Fibroblast of the conjunctiva (primary cell): Measurements from ENCODE around the gene C12orf57.
"Not testable (repeated sequence)": the region's sequence is repeated elsewhere in the genome, so short reads cannot be mapped to it uniquely, and the experiment has no call there.

Source experiments
- DNase-seq: peaks from one replicate; pipeline ENCODE4 v3.0.0-alpha.2; 2010; ENCODE audit warnings: low read depth

Gene C12orf57, protein sequence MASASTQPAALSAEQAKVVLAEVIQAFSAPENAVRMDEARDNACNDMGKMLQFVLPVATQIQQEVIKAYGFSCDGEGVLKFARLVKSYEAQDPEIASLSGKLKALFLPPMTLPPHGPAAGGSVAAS

DNA sequence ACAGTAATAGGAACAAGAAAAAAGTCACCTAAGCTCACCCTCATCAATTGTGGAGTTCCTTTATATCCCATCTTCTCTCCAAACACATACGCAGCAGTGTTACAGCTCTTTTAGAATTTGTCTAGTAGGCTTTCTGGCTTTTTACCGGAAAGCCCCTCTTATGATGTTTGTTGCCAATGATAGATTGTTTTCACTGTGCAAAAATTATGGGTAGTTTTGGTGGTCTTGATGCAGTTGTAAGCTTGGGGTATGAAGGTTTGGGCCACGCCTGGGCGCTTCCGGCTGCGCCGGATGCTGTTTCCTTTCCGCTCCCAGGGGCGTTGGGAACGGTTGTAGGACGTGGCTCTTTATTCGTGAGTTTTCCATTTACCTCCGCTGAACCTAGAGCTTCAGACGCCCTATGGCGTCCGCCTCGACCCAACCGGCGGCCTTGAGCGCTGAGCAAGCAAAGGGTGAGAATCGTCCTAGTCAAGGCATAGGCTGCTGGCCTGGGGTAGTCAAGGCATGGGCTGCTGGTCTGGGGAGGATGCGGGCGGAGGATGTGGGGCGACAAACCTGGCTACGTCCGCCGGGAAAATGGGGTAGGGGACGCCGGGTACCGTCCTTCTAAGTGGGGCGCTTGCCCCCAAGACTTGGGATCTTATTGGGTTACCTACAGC lies at the start of gene C12orf57, which contains the start of gene RNU7-1:
C12orf57 (plus strand) TSS at position 301 of the 659 bp plus-strand sequence; CDS start at position 401, 100 bp downstream.
RNU7-1 (plus strand) TSS at position 95 of the 659 bp plus-strand sequence.
- peak; percentile 88 for DNase-seq

DNA sequence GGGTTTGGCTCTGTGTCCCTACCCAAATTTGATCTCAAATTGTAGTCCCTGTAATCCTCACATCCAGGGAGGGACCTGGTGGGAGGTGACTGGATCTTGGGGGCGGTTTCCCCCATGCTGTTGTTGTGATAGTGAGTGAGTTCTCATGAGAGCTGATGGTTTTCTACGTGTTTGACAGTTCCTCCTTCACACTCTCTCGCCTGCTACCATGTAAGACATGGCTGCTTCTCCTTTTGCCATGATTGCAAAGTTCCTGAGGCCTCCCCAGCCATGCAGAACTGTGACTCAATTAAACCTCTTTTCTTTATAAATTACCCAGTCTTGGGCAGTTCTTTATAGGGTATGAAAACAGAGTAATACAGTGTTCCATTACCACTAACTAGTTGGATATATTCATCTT lies 49.5 kb upstream of the C12orf57 start:
- DNase-seq: no peak

DNA sequence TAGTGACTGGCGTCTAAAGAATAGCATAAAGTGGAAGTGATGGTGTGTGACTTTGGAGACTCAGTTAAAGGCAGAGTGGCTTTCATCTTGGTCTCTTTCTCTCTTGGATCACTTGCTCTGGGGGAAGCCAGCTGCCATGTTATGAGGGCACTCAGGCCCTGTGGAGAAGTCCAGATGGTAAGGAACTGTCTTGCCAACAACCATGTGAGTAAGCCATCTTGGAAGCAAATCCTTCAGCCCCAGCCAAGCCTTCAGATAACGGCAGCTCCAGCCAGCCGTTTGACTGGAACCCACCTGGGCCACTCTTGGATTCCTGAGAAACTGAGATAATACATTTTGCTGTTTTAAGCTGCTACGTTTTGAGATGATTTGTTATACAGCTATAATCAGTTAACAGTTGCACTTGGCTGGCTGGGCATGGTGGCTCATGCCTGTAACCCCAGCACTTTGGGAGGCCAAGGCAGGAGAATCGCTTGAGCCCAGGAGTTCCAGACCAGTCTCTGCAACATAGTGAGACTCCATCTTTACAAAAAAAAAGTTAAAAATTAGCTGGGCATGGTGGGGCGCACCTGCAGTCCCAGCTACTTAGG lies 46.9 kb upstream of the C12orf57 start:
- no peak for DNase-seq

DNA sequence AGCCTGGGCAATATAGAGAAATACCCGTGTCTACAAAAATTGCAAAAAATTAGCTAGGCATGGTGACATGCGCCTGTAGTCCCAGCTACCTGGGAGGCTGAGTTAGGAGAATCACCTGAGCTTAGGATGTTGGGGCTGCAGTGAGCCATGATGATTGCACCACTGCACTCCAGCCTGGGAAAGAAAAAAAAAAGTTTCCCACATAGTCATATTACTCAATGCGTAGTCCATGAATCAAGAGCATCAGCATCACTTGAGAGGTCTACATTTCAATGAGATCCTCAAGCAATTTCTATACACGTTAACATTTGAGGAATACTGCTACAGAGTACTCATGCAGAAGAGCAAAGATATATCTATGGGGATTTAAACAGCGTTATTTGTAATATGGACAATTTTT lies 44.4 kb upstream of the C12orf57 start:
- no peak for DNase-seq

DNA sequence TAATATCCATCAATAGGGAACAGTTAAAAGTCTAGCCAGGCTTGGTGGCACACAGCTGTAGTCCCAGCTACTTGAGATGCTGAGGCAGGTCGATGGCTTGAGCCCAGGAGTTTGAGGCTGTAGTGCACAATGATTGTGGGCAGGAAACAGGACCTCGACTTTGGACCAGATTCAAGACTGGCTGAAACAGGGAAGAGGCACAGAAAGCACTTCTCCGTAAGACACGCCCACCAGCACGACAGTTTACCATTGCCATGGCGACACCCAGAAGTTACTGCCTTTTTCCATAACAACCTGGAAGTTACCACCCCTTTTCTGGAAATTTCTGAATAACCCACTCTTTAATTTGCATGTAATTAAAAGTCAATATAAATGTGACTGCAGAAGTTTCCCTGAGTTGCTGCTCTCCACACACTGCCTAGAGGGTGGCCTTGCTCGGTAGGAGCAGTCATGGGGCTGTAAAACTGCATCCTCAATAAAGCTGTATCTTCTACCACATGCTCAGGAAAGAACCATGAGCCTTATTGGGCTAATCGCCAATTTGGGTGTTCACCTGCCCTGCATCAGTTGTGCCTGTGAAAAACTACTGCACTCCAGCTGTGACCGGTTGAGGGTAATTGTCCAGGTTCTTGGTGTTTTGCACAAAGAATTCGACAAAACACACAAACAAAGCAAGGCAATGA lies 43.8 kb upstream of the C12orf57 start:
- DNase-seq: no peak

DNA sequence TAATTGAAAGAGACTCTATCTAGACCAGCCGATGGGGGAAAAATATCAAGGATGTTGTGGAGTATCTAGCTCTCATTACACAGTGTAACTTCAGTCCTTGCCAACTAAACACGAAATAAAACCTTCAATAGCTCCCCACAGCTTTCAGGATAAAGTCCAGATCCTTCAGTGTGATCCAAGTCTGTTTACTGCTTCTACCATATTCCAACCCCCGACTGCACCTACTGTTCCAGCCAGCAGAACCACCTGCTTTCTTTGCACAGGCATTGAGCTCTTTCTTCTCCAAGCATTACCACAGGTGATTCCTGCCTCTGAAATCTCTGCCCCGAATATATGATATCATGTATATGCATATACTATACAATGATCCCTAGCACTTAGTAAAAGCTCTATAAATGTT lies 41.4 kb upstream of the C12orf57 start:
- no peak for DNase-seq

DNA sequence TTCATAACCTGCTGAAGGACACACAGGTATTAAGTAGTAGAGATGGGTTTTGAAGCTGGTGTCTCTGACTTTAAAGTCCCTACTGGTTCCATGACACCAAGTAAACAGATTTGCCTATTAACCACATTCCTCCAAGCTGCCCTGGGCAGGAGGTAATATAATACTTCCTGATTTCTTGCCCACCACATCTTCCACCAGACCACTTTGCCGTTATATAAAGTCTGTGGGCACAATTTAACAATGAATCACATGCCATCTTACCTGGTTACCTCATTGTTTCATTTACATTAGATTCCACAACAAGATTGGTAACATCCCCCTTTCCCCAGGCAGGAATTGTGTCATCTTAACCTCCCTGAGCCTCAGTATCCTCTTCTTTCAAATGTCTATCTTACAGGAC lies 40.1 kb upstream of the C12orf57 start:
- DNase-seq: no peak

DNA sequence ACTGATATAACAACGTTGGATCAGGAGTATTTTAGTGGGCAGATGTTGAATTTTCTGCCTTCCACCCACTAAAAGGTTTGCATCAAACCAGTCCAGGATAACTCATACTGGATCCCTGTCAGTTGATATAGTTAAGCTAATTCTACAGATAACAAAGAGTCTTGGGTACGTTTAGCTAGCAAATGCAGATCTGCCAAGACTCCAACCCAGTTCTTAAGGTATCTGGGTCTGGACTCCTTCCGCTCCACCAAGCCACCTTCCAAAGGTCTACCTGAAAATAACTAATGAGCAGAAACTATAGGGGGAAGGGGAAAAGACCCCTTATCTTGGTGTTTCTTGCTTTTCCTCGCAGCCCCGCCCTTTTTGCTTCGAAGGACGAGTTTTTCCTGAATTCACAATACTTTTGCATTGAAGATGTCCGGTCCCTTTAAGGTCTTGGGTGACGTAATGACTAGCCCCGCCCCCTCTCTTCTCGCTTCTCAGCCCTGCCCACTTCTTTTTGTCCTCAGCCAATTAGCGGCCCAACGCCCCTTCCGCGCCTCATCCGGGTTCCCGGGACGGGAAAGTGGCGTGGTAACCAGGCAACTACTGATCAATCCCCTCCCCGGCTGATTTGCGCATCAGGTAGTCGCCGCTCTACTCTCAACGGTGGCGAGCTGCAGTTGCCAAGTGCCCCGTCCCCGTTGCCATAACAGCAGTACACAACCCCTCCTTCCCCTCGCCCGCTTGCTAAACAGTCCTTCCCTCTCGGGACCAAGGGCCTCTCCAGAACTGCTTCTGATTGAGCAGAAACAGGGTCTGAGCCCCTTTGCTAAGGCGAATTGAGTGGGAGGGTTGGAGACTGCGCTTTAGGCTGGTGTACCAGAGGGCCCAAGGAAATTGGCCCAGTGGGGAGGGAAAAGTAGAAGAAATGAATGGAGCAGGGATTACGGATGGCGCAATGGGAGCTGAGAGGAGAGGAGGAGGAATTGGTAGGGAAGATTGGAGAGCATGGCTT lies 39.2 kb upstream of the C12orf57 start, which contains the start of gene LRRC23:
LRRC23 (plus strand) TSS at position 543 of the 997 bp plus-strand sequence. CDS start 812 bp downstream, outside the sequence.
- DNase-seq: peak; percentile 91

DNA sequence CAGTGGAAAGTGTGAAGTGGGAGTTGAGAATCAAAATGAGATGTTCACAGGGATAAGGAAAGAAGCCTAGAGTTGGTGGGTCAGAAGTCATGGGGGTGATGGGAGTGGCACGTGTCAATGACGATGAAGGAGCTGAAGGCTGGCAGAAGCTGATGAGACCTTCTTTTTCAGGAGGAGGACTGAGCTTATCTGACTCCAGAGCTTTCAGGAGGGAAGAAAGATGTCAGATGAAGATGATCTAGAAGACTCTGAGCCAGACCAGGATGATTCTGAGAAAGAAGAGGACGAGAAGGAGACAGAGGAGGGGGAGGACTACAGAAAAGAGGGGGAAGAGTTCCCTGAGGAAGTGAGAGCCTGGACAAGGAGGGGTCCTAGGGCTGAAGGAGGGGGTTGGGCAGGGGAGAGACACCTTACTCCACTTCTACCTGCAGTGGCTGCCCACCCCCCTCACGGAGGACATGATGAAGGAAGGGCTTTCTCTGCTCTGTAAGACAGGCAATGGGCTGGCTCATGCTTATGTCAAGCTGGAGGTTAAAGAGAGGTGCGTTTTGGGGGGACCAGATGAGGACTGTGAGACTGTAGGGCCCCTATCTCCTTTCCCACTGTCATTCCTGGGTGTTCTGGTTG lies 38.3 kb upstream of the C12orf57 start:
- no peak for DNase-seq

DNA sequence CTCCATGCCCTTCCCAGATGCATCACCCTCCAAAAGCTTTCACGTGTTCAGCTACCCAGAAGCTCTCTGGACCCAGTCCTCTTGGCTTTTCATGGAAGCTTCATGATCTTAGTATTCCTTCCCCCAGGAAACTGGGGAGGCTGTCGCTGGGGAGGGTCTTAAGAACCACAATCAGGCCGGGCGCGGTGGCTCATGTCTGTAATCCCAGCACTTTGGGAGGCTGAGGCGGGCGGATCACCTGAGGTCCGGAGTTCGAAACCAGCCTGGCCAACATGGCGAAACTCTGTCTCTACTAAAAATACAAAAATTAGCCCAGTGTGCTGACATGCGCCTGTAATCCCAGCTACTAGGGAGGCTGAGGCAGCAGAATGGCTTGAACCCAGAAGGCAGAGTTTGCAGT lies 35.7 kb upstream of the C12orf57 start:
- DNase-seq: not testable (repeated sequence)

DNA sequence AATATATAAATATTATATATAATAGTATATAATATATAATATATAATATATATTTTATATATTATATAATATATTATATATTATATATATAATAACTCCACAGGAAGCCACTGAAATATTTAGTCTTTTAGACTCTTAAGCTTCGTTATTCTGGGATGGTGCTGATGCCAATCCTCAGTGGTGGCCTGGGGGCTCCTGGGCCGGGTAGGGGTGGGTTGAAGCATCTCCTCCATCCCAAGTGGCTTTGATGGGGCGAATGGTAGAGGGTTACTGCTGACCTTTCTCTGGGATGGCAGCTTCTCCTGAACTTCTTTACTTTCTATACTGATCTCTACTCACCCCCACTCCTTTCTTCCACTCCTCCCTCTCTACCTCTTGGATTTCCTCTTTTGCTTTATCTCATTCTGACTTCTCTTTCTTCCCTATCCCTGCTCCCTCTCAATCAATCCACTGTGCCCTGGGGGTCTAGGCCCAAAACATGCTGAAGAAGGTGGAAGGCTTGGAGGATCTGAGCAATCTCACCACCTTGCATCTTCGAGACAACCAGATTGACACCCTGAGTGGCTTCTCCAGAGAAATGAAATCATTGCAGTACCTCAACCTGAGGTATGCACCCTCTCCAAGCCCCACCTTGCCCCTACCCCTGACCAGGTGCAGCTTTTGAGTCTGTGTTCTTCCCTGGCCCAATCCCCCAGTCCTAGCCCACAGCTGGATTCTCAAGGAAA lies 34.2 kb upstream of the C12orf57 start:
- no peak for DNase-seq

DNA sequence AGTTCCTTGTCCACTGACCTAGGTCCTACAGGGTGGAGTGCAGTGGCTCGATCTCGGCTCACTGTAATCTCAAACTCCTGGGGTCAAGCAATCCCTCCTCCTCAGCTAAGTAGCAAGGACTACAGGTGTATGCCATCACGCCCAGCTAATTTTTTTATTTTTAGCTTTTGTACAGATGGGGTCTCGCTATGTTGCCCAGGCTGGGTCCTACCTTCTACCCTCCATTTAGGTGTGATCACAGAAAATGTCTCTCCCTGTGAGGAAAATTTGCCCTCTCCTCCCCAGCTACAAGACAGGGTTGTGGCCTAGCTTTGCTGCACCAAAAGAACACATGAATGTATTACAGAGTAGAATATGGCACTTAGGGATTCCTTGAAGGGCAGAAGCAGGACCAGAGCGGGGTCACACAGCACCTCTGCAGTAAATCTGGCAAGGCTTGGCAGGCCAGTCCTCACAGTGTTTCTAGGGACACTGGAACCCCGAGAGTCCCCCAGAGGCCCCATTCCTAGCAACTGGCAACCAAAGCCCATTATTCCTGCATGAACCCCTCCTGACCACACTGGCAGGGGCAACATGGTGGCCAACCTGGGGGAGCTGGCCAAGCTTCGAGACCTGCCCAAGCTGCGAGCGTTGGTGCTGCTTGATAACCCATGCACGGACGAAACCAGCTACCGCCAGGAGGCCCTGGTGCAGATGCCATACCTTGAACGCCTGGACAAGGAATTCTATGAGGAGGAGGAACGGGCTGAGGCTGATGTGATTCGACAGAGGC lies 31.5 kb upstream of the C12orf57 start:
- no peak for DNase-seq

DNA sequence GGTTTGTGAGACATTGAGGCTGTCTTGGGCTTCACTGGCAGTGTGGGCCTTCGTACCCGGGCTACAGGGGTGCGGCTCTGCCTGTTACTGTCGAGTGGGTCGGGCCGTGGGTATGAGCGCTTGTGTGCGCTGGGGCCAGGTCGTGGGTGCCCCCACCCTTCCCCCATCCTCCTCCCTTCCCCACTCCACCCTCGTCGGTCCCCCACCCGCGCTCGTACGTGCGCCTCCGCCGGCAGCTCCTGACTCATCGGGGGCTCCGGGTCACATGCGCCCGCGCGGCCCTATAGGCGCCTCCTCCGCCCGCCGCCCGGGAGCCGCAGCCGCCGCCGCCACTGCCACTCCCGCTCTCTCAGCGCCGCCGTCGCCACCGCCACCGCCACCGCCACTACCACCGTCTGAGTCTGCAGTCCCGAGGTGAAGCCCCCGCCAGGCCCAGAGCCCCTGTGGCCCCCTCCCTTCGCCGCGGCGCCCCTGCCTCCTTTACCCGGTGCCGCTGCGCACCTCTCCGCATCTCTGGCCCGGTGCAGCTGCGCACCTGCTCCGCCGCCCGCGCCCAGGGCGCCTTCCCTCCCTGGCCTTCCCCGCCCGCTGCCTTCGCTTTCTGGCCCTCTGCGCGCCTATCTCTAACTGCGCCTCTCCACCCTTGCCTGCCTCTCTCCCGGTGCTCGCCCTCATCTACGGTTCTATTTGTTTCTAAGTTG lies 29.4 kb upstream of the C12orf57 start, which contains the start of gene ENO2:
ENO2 (plus strand) TSS at position 335 of the 701 bp plus-strand sequence. CDS start 1,253 bp downstream, outside the sequence.
- DNase-seq: no peak

DNA sequence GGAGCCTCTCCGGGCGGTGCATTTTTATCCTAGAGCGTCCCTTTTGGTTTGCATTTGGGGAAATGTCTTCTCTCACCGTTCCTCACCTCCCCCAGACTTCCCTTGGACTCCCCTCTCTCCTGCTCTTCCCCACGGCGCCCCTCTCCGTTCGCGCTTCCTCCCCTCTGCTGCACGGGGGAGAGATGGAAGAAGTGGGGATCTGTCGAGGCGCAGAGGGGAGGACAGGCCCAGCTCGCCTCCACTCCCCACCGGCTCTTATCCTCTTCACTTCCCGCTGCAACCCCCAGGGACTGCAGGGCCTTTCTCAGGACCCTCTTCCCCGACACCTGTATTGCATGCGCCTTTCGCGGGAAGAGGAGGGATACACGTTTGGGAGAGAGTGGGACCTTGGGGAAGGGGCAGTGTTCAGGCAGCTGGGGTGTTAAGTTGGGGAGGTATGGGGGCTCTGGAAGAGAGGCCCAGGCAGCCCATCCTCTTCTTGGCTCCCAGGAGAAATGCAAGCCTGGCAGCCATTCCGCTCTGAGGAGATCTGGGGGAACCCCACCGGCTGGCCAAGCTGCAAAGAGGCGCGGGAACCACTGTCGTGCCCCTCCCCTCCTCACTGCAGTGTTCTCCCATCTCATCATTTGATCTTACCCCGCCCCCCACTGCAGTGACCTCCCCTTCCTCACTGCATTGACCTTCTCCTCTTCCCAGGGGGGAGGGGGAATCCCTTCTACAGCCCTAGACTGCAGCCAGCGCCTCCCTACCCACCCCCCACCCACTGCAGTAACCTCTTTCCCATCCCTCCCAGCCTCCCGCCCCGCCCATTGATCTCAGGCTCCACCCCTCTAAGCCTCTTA lies 28.7 kb upstream of the C12orf57 start:
- no peak for DNase-seq

DNA sequence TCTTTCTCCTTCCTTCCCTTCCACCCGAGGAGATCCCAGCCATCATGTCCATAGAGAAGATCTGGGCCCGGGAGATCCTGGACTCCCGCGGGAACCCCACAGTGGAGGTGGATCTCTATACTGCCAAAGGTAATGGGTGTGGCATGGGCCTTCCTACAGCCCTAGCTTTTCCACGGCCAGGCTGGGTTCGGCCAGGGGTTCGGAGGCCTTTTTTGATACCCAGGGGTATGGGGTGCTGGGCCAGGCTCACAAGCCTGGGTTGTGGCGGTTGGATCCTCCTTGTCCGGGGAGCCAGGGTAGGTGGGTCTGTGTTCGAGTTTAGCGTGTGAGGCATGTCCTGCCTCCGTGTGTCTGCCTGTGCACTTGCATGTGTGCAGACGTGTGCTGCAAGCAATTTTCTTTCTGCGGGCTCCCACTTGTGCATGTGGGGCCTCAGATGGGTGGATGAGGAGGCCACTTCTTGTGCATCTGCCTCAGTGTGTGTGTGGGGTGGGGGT lies 28.0 kb upstream of the C12orf57 start:
- no peak for DNase-seq

DNA sequence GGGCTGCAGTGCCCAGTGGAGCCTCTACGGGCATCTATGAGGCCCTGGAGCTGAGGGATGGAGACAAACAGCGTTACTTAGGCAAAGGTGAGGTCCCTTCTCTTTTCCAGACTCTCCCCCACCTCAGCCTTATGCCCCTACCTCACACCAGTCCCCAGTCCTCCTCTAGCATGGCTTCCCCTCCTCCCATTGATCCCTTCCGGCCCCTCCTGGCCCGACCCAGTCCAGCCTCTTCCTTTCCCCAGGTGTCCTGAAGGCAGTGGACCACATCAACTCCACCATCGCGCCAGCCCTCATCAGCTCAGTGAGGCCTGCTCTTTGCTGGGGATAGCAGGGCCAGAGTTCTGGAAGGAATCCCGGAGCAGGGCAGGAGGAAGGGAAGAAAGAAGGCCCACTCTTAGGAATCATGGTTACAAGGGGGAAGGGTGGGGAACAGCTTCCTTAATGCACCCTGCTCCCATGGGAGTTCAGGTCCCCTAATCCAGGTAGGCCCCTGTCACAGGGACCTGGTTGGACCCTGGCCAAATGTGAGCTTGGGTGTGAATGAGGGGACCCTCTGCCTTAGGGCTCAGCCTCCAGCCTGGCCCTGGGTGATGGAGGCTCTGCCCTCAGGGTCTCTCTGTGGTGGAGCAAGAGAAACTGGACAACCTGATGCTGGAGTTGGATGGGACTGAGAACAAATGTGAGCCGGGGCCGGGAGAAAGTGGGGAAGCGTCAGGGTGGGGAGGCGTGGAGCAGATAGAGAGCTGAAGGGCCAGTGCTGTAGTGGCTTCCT lies 27.2 kb upstream of the C12orf57 start:
- no peak for DNase-seq
